Measurements from ENCODE around the gene KRTAP4-8. TPM values are rescaled to one million over a fixed set of nuclear protein-coding genes. Genes with fewer than 3 reads are reported as not detected.
"Not testable (repeated sequence)": the region's sequence is repeated elsewhere in the genome, so short reads cannot be mapped to it uniquely, and the experiment has no call there.

Gene KRTAP4-8
- total and polyA plus RNA-seq, 3 donors from 2014 or later = not detected

GRCh38 chr17:41121742-41122141 lies 23.8 kb upstream of the KRTAP4-8 start:
- Histone ChIP-seq H3K27ac (no peak overlapping the region), H3K36me3 (ENCODE audit: low read depth, missing control alignments) (no peaks in the 10 kb centered on the region), H3K9me3 (no peaks in the 10 kb centered on the region), H3K27me3 (no peaks in the 10 kb centered on the region), H3K4me3 (no peak overlapping the region), H3K4me1 (no peaks in the 10 kb centered on the region)
- 88 to 92% methylated on average over 2 of the region's 2 CpGs for WGBS, 2 donors
- no peak for TF ChIP-seq POLR2A (IDR thresholded peaks at IDR 0.05)
- TF ChIP-seq, protein P1, sequence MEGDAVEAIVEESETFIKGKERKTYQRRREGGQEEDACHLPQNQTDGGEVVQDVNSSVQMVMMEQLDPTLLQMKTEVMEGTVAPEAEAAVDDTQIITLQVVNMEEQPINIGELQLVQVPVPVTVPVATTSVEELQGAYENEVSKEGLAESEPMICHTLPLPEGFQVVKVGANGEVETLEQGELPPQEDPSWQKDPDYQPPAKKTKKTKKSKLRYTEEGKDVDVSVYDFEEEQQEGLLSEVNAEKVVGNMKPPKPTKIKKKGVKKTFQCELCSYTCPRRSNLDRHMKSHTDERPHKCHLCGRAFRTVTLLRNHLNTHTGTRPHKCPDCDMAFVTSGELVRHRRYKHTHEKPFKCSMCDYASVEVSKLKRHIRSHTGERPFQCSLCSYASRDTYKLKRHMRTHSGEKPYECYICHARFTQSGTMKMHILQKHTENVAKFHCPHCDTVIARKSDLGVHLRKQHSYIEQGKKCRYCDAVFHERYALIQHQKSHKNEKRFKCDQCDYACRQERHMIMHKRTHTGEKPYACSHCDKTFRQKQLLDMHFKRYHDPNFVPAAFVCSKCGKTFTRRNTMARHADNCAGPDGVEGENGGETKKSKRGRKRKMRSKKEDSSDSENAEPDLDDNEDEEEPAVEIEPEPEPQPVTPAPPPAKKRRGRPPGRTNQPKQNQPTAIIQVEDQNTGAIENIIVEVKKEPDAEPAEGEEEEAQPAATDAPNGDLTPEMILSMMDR (IDR thresholded peaks at IDR 0.05) = no peak
- intact Hi-C loops (cut with DNase I; ENCODE audit: low total_unique reads) = no loop called here
- DNase-seq = no peak

- H3K9me3 ChIP-seq; H3K4me3 ChIP-seq; H3K27ac ChIP-seq; H3K4me1 ChIP-seq; H3K36me3 ChIP-seq (ENCODE audit: low read depth, missing control alignments); DNase-seq; H3K27me3 ChIP-seq; intact Hi-C loops (cut with DNase I; ENCODE audit: low total_unique reads): not testable (repeated sequence)
- WGBS, 2 donors = 67 to 71% methylated on average over 11 of the region's 11 CpGs
Observed at GRCh38 chr17:41119696-41120690, 22.1 kb upstream of the KRTAP4-8 start.

GRCh38 chr17:41118721-41119120 lies 20.8 kb upstream of the KRTAP4-8 start:
- Histone ChIP-seq H3K4me1 (no peaks in the 10 kb centered on the region), H3K36me3 (ENCODE audit: low read depth, missing control alignments) (no peaks in the 10 kb centered on the region), H3K27me3 (no peaks in the 10 kb centered on the region), H3K4me3 (no peak overlapping the region), H3K27ac (no peak overlapping the region), H3K9me3 (no peaks in the 10 kb centered on the region)
- 93% methylated on average over 4 of the region's 4 CpGs for WGBS, 2 donors
- TF ChIP-seq, protein P1 (IDR thresholded peaks at IDR 0.05) = no peak
- TF ChIP-seq POLR2A (IDR thresholded peaks at IDR 0.05) = no peak
- intact Hi-C loops (cut with DNase I; ENCODE audit: low total_unique reads) = no loop called here
- no peak for DNase-seq

- intact Hi-C loops (cut with DNase I; ENCODE audit: low total_unique reads); H3K9me3 ChIP-seq; H3K27ac ChIP-seq; H3K4me3 ChIP-seq; H3K27me3 ChIP-seq; H3K36me3 ChIP-seq (ENCODE audit: low read depth, missing control alignments); H3K4me1 ChIP-seq; DNase-seq: not testable (repeated sequence)
- 83 to 88% methylated on average over 8 to 10 of the region's 10 CpGs for WGBS, 2 donors
Observed at GRCh38 chr17:41117846-41118386, 20.0 kb upstream of the KRTAP4-8 start, which contains the start of gene KRTAP4-11. TSS of gene KRTAP4-11 (minus strand) at chr17:41118373. CDS start at chr17:41118315, 58 bp downstream.

DNA sequence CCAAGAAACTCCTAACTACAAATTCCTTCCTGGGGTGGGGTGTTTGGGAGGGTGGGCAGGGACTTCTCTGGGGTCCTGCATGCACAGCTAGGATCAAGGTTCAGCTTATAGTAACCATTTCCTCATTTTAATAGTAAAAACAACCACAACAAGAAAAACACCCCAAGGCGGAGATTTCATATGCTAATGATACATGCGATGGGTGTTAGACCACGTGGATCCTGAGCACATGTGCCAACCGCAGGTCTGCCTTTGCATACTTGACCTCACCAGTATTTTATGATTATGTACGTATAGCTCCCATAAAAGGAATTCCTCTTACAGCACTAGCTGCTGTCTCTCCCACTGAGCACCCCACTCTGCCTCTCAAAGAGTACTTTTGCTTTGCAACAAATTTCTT lies 18.4 kb upstream of the KRTAP4-8 start:
- H3K4me3 ChIP-seq = no peak overlapping the region
- no peaks in the 10 kb centered on the region for H3K4me1 ChIP-seq
- intact Hi-C loops (cut with DNase I; ENCODE audit: low total_unique reads) = no loop called here
- H3K9me3 ChIP-seq = no peaks in the 10 kb centered on the region
- H3K27me3 ChIP-seq = no peaks in the 10 kb centered on the region
- no peak for DNase-seq
- no peaks in the 10 kb centered on the region for H3K36me3 ChIP-seq (ENCODE audit: low read depth, missing control alignments)
- TF ChIP-seq, protein P1 (IDR thresholded peaks at IDR 0.05) = no peak
- no peak for TF ChIP-seq POLR2A (IDR thresholded peaks at IDR 0.05)
- 76 to 78% methylated on average over 5 of the region's 5 CpGs for WGBS, 2 donors
- H3K27ac ChIP-seq = no peak overlapping the region
